OCI-LY7 (cell line): ENCODE results near the gene KRTAP10-9. TPM values are rescaled to one million over a fixed set of nuclear protein-coding genes. Genes with fewer than 3 reads are reported as not detected.

ENCODE experiments used
- BruUV-seq: library from RNA; stranded (reverse); fragments of 400-500 nt; replicated peaks from 2 replicates; lab custom pipeline; 2021; lab: Mats Ljungman, UMichigan
- CTCF ChIA-PET: fragments of 300-600 bp; sonication (Branson Sonifier 250); formaldehyde crosslinking; loops from one replicate; lab custom pipeline; 2022; ENCODE audit warnings: antibody characterized with exemption; ENCODE audit not compliant: unreplicated experiment; lab: Charles Lee
- POLR2A ChIA-PET: fragments of 300-600 bp; sonication (Branson Sonifier 250); formaldehyde crosslinking; loops from one replicate; lab custom pipeline; 2022; ENCODE audit warnings: antibody characterized with exemption; lab: Charles Lee
- DNase-seq: peaks from one replicate; pipeline ENCODE4 v3.0.0-alpha.2; 2015; ENCODE audit warnings: low spot score
- H2AFZ ChIP-seq: fragments of 200-600 bp; sonication (generic), shearing (Covaris generic); 2 replicates; pipeline ENCODE4 v1.6.1; 2014; ENCODE audit warnings: mild to moderate bottlenecking, antibody characterized with exemption, low read length, moderate library complexity
- H3K27ac ChIP-seq: fragments of 200-600 bp; sonication (generic); 2 replicates; pipeline ENCODE4 v1.5.1; 2014; ENCODE audit warnings: mixed run types, low read depth, mild to moderate bottlenecking, moderate library complexity, low read length, inconsistent platforms; ENCODE audit not compliant: poor library complexity, severe bottlenecking
- H3K36me3 ChIP-seq: fragments of 200-600 bp; sonication (generic); 2 replicates; pipeline ENCODE4 v1.6.1; 2014; ENCODE audit warnings: mild to moderate bottlenecking, antibody characterized with exemption, low read length, moderate library complexity, mixed read lengths; ENCODE audit not compliant: insufficient read depth
- H3K4me1 ChIP-seq: fragments of 200-600 bp; sonication (generic); 2 replicates; pipeline ENCODE4 v1.5.1; 2014; ENCODE audit warnings: mild to moderate bottlenecking, low read length; ENCODE audit not compliant: insufficient read depth, poor library complexity, severe bottlenecking
- H3K4me2 ChIP-seq: fragments of 200-600 bp; sonication (generic); 2 replicates; pipeline ENCODE4 v1.6.1; 2014; ENCODE audit warnings: mild to moderate bottlenecking, low read length
- H3K4me3 ChIP-seq: fragments of 200-600 bp; sonication (generic); 2 replicates; pipeline ENCODE4 v1.5.1; 2014; ENCODE audit warnings: mild to moderate bottlenecking, low read depth, low read length; ENCODE audit not compliant: poor library complexity, severe bottlenecking
- H3K79me2 ChIP-seq: fragments of 200-600 bp; sonication (generic); 2 replicates; pipeline ENCODE4 v1.6.1; 2016; ENCODE audit warnings: low read depth, mild to moderate bottlenecking, low read length, moderate library complexity, mixed read lengths; ENCODE audit not compliant: insufficient read depth
- H3K9me2 ChIP-seq: fragments of 200-600 bp; sonication (generic); 2 replicates; pipeline ENCODE4 v1.6.1; 2016; ENCODE audit warnings: mild to moderate bottlenecking, low read length, mixed read lengths; ENCODE audit not compliant: insufficient read depth
- H3K9me3 ChIP-seq: fragments of 200-600 bp; sonication (generic); 2 replicates; pipeline ENCODE4 v1.6.1; 2014; ENCODE audit warnings: mild to moderate bottlenecking, mixed run types, low read length, mixed read lengths
- H4K20me1 ChIP-seq: fragments of 200-600 bp; sonication (generic); 2 replicates; pipeline ENCODE4 v1.6.1; 2014; ENCODE audit warnings: mild to moderate bottlenecking, antibody characterized with exemption, low read length, moderate library complexity, mixed read lengths; ENCODE audit not compliant: insufficient read depth
- EZH2phosphoT487 ChIP-seq: fragments of 200-600 bp; sonication (generic); IDR thresholded peaks from 2 replicates; pipeline ENCODE4 v1.6.1; 2018; ENCODE audit warnings: low read depth, borderline replicate concordance, mild to moderate bottlenecking, mixed run types, antibody characterized with exemption, low read length, moderate library complexity, mixed read lengths
- intact Hi-C: fragments of 100-400 bp; cut with micrococcal nuclease; formaldehyde crosslinking; loops from one replicate; pipeline ENCODE4 v1.10.0; 2022; ENCODE audit not compliant: unreplicated experiment
- total RNA-seq, 2 experiments: library from RNA; depleted of rRNA in 1 of 2; stranded (reverse); fragments of >200 nt in 1 of 2; shearing (Covaris generic) in 1 of 2; gene quantifications; 2 replicates each; pipeline ENCODE4 v1.2.3, GENCODE V29; 2014 to 2022
- TF ChIP-seq, protein P1 (sequence below): fragments of 200-600 bp; sonication (generic); conservative IDR thresholded peaks from 2 replicates; pipeline ENCODE4 v1.5.1; 2014; ENCODE audit warnings: mild to moderate bottlenecking, antibody characterized with exemption, low read length, moderate library complexity, mixed read lengths

The KRTAP10-9 gene
- total RNA-seq, 2 experiments from 2014 or later = not detected

DNA sequence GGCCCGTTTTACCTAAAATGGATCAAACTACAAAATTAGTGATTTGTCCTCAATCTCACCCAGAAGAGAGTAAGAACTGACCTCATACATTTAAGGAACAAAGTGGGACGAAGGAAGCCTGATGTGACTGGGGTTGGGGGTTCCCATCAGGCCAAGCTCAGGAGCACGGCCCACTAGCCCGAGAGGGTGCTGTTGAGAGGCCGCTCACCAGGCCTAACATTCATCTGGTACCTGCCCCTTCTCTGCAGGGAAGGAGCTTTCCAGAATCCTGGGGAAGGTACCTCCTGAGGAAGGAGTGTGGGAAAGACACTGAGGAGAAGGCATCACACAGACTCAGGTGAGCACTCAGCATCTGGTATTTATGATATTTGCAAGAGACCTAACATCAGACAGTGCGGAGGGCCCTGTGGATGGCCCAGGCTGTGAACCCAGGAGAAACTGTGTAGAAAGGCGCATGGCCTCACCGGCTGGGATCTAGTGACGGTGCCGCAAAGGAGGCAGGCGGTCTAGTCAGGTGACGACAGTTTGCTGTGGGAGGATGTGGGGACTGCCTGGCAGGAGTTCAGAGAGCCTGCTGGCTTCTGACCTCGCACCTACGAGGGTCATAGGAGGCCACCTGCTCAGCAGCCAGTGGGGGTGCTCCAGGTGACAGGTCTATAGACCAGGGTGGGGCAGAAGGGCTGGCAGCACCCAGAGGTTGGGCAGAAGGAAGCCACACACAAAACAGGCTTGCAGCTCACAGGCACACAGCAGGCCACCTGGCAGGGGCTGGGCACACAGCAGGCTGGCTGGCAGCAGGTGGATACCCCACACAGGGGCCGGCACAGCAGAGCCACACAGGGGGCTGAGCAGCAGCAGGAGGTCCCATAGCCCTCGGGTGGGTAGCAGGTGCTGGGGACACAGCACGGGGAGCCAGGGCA is 27.0 kb downstream of the KRTAP10-9 start:
- POLR2A ChIA-PET = no interaction called here
- DNase-seq = no peak
- BruUV-seq = no TSS peak
- H3K4me1 ChIP-seq = no peaks in the 10 kb centered on the region
- H3K9me2 ChIP-seq = no peaks in the 10 kb centered on the region
- no peak overlapping the region for H3K27ac ChIP-seq
- no peaks in the 10 kb centered on the region for H3K79me2 ChIP-seq
- H3K9me3 ChIP-seq = no peaks in the 10 kb centered on the region
- H3K4me3 ChIP-seq = no peak overlapping the region
- H4K20me1 ChIP-seq = no peaks in the 10 kb centered on the region
- H3K36me3 ChIP-seq = no peaks in the 10 kb centered on the region
- TF ChIP-seq, protein P1, sequence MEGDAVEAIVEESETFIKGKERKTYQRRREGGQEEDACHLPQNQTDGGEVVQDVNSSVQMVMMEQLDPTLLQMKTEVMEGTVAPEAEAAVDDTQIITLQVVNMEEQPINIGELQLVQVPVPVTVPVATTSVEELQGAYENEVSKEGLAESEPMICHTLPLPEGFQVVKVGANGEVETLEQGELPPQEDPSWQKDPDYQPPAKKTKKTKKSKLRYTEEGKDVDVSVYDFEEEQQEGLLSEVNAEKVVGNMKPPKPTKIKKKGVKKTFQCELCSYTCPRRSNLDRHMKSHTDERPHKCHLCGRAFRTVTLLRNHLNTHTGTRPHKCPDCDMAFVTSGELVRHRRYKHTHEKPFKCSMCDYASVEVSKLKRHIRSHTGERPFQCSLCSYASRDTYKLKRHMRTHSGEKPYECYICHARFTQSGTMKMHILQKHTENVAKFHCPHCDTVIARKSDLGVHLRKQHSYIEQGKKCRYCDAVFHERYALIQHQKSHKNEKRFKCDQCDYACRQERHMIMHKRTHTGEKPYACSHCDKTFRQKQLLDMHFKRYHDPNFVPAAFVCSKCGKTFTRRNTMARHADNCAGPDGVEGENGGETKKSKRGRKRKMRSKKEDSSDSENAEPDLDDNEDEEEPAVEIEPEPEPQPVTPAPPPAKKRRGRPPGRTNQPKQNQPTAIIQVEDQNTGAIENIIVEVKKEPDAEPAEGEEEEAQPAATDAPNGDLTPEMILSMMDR = no peak
- no peak for TF ChIP-seq EZH2phosphoT487
- H3K4me2 ChIP-seq = no peak overlapping the region
- CTCF ChIA-PET = no interaction called here
- no peak overlapping the region for H2AFZ ChIP-seq
- intact Hi-C loops = no loop called here

DNA sequence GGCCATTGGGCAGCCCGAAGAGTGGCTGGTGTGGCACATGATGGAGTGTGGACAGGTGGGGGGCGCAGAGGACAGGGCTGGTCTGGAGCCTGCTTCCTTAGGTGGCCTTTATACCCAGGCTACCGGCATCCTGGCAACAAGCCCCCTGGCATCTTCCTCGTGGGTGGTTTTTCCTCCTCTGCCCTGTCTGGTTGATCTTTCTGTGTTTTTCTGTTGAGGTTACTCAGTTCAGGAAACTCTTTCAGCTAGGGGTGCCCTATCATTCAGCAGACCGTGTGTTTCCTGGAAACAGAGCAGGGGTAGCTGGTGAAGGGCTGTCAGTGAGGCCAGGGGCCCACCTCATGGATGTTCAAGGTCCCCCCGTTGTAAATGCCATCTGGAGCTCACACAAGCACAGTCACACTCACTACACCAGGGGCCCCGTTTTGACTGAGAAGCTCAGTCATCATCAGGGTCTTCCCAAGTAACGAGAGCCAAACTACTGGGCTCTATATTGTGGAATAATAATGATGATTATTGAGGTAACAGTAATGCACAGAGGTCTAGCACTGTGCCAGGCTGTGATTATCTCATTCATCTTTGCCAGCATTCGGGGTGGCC is 27.8 kb downstream of the KRTAP10-9 start, which contains the start of gene KRTAP12-4:
TSS of gene KRTAP12-4 (minus strand) at position 84 of the 600 bp plus-strand sequence. CDS start at position 39, 45 bp downstream.
- no peak for TF ChIP-seq EZH2phosphoT487
- TF ChIP-seq, protein P1 = no peak
- H3K4me1 ChIP-seq = no peaks in the 10 kb centered on the region
- POLR2A ChIA-PET = no interaction called here

More for the DNA sequence above, 27.8 kb downstream of the KRTAP10-9 start, which contains the start of gene KRTAP12-4:
- Histone ChIP-seq H3K9me2 (no peaks in the 10 kb centered on the region), H2AFZ (no peak within 1 kb of the TSS), H4K20me1 (no peaks in the 10 kb centered on the region), H3K27ac (no peak within 1 kb of the TSS), H3K4me3 (no peak within 1 kb of the TSS), H3K9me3 (no peaks in the 10 kb centered on the region), H3K79me2 (no peaks in the 10 kb centered on the region), H3K4me2 (no peak within 1 kb of the TSS), H3K36me3 (no peaks in the 10 kb centered on the region)
- DNase-seq = no peak
- CTCF ChIA-PET = no interaction called here
- intact Hi-C loops = no loop called here
- BruUV-seq = no TSS peak
